Upper lobe of left lung (tissue), 4 donors: ENCODE measurements around the gene TC2N.

Experiments
- EP300 ChIP-seq, 4 donors: sonication (generic); formaldehyde crosslinking; IDR thresholded peaks; one replicate each; pipeline ENCODE4 v1.5.1; 2017; ENCODE audit warnings: antibody characterized with exemption in 4 of 4, control low read depth in 2 of 4
- POLR2A ChIP-seq, 4 donors: fragments of 450-650 bp; IDR thresholded peaks; one replicate each; pipeline ENCODE4 v1.5.1; 2016 to 2017; ENCODE audit warnings: antibody characterized with exemption in 4 of 4, mild to moderate bottlenecking in 2 of 4
- POLR2AphosphoS5 ChIP-seq, 2 donors: sonication (generic); formaldehyde crosslinking; IDR thresholded peaks; one replicate each; pipeline ENCODE4 v1.5.1; 2017; ENCODE audit warnings: antibody characterized with exemption in 2 of 2
- TF ChIP-seq, protein P1 (sequence below), 6 experiments: fragments of 450-650 bp in 4 of 6; fragments of 200-600 bp in 2 of 6; sonication (generic) in 2 of 6; IDR thresholded peaks; one replicate each; pipeline ENCODE4 v1.5.1; 2016 to 2019; ENCODE audit warnings: antibody characterized with exemption in 6 of 6

GRCh38 chr14:91862417-91862816 is 4.9 kb downstream of the TC2N start:
- TF ChIP-seq, protein P1, sequence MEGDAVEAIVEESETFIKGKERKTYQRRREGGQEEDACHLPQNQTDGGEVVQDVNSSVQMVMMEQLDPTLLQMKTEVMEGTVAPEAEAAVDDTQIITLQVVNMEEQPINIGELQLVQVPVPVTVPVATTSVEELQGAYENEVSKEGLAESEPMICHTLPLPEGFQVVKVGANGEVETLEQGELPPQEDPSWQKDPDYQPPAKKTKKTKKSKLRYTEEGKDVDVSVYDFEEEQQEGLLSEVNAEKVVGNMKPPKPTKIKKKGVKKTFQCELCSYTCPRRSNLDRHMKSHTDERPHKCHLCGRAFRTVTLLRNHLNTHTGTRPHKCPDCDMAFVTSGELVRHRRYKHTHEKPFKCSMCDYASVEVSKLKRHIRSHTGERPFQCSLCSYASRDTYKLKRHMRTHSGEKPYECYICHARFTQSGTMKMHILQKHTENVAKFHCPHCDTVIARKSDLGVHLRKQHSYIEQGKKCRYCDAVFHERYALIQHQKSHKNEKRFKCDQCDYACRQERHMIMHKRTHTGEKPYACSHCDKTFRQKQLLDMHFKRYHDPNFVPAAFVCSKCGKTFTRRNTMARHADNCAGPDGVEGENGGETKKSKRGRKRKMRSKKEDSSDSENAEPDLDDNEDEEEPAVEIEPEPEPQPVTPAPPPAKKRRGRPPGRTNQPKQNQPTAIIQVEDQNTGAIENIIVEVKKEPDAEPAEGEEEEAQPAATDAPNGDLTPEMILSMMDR (IDR thresholded peaks at IDR 0.05): no peak
- TF ChIP-seq POLR2A (IDR thresholded peaks at IDR 0.05) (no peak), EP300 (IDR thresholded peaks at IDR 0.05) (no peak), POLR2AphosphoS5 (IDR thresholded peaks at IDR 0.05) (no peak)
